Activated CD4-positive, alpha-beta T cell treated with anti-CD3 and anti-CD28 coated beads, Interleukin-2, amount 10 ng/mL, durations not matched to agents 24 days and 14 days (primary cell): ENCODE data around the gene FGF2. TPM values are rescaled to one million over a fixed set of nuclear protein-coding genes. Genes with fewer than 3 reads are reported as not detected.
"Not testable (repeated sequence)": the region's sequence is repeated elsewhere in the genome, so short reads cannot be mapped to it uniquely, and the experiment has no call there.

Experiments used
- DNase-seq: peaks from one replicate; pipeline ENCODE4 v3.0.0; 2022
- H3K27ac Mint-ChIP-seq: one replicate; pipeline ENCODE4 v1.8.0; 2022; ENCODE audit warnings: mild to moderate bottlenecking, mixed read lengths
- H3K27me3 Mint-ChIP-seq: one replicate; pipeline ENCODE4 v1.8.0; 2022; ENCODE audit warnings: mixed read lengths
- H3K36me3 Mint-ChIP-seq: one replicate; pipeline ENCODE4 v1.8.0; 2022; ENCODE audit warnings: low read depth, mild to moderate bottlenecking, mixed read lengths
- H3K4me1 Mint-ChIP-seq: one replicate; pipeline ENCODE4 v1.8.0; 2021; ENCODE audit warnings: mixed read lengths
- H3K4me3 Mint-ChIP-seq: one replicate; pipeline ENCODE4 v1.8.0; 2022; ENCODE audit warnings: mild to moderate bottlenecking, moderate library complexity, mixed read lengths
- H3K9me3 Mint-ChIP-seq: one replicate; pipeline ENCODE4 v1.8.0; 2021; ENCODE audit warnings: mixed read lengths
- intact Hi-C: fragments of 100-400 bp; cut with micrococcal nuclease; formaldehyde crosslinking; loops from one replicate; pipeline ENCODE4 v1.15.1; 2023
- total RNA-seq: library from RNA; stranded (reverse); gene quantifications from 2 replicates; pipeline ENCODE4 v1.2.3, GENCODE V29; 2022

Gene FGF2
- total RNA-seq, 1 donor from 2014 or later: 13.8 TPM

DNA sequence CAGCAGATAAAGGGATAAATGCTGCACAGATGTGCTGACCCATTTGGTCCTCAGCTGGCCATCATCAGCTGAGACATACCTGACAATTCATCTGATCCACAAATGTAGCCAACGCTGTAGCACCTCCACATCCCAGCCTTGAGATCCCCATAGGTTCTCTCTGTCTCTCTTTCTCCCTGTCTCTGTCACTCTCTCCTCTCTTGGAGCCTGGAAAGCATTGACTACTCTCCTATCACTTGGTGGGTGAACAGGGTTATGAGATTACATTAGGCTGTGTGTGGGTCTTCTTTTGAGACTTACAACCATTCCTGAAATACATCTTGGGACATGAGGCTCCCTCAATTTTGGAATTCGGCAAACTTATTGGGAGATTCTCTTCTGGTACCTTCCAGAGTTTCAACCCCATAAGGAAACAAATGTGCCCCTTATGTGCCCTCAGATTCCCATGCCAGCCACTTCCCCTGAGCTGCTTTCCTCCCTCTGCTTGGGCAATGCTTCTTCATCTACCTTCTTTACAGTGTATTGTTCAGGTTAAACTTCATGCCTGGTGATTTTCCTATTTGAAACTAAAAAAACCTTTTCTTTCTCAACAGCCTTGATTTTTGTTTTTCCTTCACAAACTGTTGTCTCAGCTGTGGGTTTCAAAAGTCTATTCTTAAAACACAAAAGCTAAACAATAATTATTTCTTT, 29.1 kb upstream of the FGF2 start:
- Mint-ChIP-seq H3K27ac (peak overlapping the region; percentile 39), H3K9me3 (peaks cover 3% of the 10 kb centered on the region), H3K27me3 (no peaks in the 10 kb centered on the region), H3K4me3 (no peak overlapping the region), H3K4me1 (peaks cover 8% of the 10 kb centered on the region), H3K36me3 (no peaks in the 10 kb centered on the region)
- DNase-seq: no peak
- intact Hi-C loops: no loop called here

DNA sequence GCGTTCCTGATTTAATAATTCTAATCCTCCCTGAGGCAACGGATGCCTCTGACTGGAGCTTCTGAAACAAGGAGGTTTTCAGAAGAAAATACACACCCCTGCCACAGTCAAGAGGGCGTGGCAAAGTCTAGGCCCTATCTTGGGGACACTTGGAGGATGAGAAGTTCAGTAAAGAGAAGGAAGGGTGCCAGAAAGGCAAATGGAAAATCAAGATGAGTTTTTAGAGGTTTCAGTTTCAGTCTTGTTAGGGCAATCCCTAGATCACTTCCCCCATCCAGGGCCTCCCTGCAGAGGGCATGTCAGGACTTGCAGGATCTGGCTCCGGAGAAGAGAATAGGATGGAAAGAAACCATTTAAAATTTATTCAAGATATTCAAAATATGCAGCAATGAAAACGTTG, 28.5 kb upstream of the FGF2 start:
- no peak overlapping the region for H3K4me3 Mint-ChIP-seq
- H3K36me3 Mint-ChIP-seq: no peaks in the 10 kb centered on the region
- no peak for DNase-seq
- H3K27ac Mint-ChIP-seq: peak overlapping the region; percentile 63
- peaks cover 8% of the 10 kb centered on the region for H3K4me1 Mint-ChIP-seq
- peaks cover 3% of the 10 kb centered on the region for H3K9me3 Mint-ChIP-seq
- intact Hi-C loops: no loop called here
- no peaks in the 10 kb centered on the region for H3K27me3 Mint-ChIP-seq

DNA sequence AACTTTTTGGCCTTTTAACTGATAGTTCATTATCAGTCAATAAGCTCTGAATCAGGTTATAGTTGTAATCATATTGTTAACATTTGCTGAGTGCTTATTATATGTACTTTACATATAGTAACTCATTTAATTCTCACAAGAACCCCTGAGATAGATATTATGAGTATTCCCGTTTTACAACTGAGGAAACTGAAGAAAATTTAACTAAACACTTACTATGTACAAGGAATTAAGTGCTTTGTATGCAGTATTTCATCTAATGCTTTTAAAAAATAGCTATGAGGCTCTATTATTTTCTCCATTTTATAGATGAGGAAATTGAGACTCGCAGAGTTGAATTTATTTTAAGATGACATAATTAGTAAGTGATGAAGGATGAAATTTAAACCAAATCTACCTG, 27.7 kb upstream of the FGF2 start:
- intact Hi-C loops: no loop called here
- H3K4me1 Mint-ChIP-seq: peaks cover 8% of the 10 kb centered on the region
- H3K9me3 Mint-ChIP-seq: peaks cover 3% of the 10 kb centered on the region
- H3K27ac Mint-ChIP-seq: no peak overlapping the region
- no peak overlapping the region for H3K4me3 Mint-ChIP-seq
- H3K27me3 Mint-ChIP-seq: no peaks in the 10 kb centered on the region
- no peaks in the 10 kb centered on the region for H3K36me3 Mint-ChIP-seq
- DNase-seq: no peak

DNA sequence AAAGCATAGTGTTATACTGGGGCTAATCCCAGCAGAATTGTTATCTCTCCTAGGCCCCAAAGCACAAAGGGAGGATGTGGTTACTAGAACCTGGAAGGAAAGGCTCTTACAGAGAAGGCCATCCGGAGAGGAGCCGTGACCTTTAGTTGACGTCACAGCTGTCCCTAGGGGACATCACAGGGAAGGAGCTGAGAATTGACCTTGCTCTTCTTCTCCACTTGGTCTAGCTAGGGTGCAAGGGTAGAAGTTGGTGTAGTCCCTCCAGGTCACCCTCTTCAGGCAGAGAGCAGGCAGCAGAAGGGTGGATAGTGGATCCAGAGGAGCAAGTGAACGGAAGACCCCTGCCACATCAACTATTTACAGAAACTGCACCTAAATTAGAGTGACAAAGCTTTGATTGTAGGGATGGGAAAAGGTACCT, 22.8 kb upstream of the FGF2 start:
- DNase-seq: no peak
- H3K27me3 Mint-ChIP-seq: peaks cover 4% of the 10 kb centered on the region
- H3K9me3 Mint-ChIP-seq: peaks cover 3% of the 10 kb centered on the region
- intact Hi-C loops: no loop called here
- no peaks in the 10 kb centered on the region for H3K36me3 Mint-ChIP-seq
- peaks cover 11% of the 10 kb centered on the region for H3K4me1 Mint-ChIP-seq
- H3K4me3 Mint-ChIP-seq: no peak overlapping the region
- H3K27ac Mint-ChIP-seq: no peak overlapping the region

DNA sequence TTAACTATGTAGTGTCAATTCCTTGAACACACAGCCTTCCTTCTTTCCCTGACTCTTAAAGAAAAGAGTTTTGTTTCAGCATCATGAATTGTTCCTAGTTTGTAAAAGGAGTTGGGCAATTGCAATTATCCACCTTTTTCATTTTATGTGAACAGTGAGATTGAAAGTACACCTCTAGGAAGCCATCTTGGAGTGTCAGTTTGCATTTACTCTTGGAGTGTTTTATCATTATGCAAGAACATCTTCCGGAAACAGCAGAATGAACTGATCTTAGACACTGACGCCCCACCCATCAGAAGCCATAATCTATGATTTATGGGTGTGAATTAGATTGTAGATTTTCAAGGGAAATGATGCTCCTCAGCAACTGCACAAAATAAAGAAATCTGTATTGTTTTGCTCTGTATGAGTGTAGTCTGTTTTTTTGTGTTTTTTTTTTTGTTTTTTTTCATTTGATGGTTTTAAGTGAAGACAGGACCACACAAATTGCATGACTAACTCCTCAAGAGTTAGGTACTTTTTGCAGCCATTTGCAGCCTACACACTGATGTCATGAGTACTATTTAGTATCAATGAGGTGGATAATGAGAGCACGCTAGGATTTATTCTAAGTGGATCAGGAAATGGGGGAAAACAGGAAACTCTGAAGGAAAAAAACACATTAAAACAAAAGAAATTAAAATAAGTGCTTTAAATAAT, 19.5 kb upstream of the FGF2 start:
- Mint-ChIP-seq H3K4me1 (peaks cover 10% of the 10 kb centered on the region), H3K27ac (peak overlapping the region; percentile 56), H3K36me3 (no peaks in the 10 kb centered on the region), H3K4me3 (no peak overlapping the region), H3K27me3 (peaks cover 4% of the 10 kb centered on the region), H3K9me3 (no peaks in the 10 kb centered on the region)
- no peak for DNase-seq
- intact Hi-C loops: no loop called here

DNA sequence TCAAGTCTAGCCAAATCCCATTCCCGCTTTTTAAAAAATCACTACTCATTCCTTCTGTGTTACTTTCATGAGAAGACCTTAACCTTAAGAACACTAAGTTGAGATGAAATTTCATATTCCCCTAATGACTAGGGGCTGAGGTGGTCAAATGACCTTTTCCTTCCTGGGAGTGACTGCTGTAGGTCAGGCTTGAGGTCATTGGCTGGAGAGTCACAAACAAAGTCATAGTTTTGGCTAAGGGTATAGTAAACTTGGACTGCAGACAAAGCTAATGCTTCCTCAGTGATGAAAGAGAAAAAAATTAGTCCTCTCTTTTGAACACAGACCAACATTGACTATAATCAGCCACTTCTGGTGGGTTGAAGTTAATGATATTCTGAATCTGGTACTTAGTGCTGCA, 16.0 kb upstream of the FGF2 start:
- DNase-seq: no peak
- Mint-ChIP-seq H3K36me3 (no peaks in the 10 kb centered on the region), H3K9me3 (no peaks in the 10 kb centered on the region), H3K27me3 (peaks cover 5% of the 10 kb centered on the region), H3K4me1 (peaks cover 20% of the 10 kb centered on the region), H3K27ac (no peak overlapping the region), H3K4me3 (no peak overlapping the region)
- intact Hi-C loops: loop anchor here (5.0 kb wide), 1 partner anchor 268 kb away; no protein-coding TSS in a partner anchor

DNA sequence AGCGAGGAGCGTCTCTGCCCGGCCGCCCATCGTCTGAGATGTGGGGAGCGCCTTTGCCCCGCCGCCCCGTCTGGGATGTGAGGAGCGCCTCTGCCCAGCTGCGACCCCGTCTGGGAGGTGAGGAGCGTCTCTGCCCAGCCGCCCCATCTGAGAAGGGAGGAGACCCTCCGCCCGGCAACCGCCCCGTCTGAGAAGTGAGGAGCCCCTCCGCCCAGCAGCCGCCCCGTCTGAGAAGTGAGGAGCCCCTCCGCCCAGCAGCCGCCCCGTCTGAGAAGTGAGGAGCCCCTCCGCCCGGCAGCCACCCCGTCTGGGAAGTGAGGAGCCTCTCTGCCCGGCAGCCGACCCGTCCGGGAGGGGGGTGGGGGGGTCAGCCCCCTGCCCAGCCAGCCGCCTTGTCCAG, 14.8 kb upstream of the FGF2 start:
- not testable (repeated sequence) for H3K4me3 Mint-ChIP-seq

DNA sequence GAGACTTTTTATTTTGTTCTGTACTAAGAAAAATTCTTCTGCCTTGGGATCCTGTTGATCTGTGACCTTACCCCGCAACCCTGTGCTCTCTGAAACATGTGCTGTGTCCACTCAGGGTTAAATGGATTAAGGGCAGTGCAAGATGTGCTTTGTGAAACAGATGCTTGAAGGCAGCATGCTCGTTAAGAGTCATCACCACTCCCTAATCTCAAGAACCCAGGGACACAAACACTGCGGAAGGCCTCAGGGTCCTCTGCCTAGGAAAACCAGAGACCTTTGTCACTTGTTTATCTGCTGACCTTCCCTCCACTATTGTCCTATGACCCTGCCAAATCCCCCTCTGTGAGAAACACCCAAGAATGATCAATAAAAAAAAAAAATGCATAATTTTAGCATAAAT, 13.8 kb upstream of the FGF2 start:
- intact Hi-C loops: loop anchor here (5.0 kb wide), 1 partner anchor 271 kb away; no protein-coding TSS in a partner anchor
- H3K27ac Mint-ChIP-seq, DNase-seq, H3K4me3 Mint-ChIP-seq, H3K27me3 Mint-ChIP-seq, H3K4me1 Mint-ChIP-seq, H3K36me3 Mint-ChIP-seq, H3K9me3 Mint-ChIP-seq: not testable (repeated sequence)

More for the DNA sequence above, 14.8 kb upstream of the FGF2 start:
- not testable (repeated sequence) for H3K9me3 Mint-ChIP-seq, H3K27me3 Mint-ChIP-seq, DNase-seq, H3K36me3 Mint-ChIP-seq, H3K27ac Mint-ChIP-seq
- H3K4me1 Mint-ChIP-seq: peaks cover 16% of the 10 kb centered on the region
- intact Hi-C loops: loop anchor here (5.0 kb wide), 1 partner anchor 269 kb away; no protein-coding TSS in a partner anchor

DNA sequence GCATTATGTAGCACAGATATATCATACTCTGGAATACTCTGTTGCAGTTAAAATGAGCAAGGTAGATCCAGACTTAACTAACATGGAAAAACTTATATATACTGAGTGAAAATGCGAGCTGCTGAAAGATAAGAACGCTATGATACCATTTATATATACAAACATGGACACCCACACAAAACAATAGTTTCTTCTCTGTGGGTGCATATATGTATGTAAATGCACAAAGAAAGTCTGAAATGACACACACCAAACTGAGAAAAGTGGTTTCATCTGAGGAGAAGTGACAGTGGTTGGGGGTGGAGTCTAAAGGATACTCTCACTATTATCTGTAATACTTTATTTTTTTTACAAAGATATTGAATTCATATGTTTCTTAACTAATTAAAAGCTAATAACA, 12.2 kb upstream of the FGF2 start:
- H3K36me3 Mint-ChIP-seq: no peaks in the 10 kb centered on the region
- H3K9me3 Mint-ChIP-seq: no peaks in the 10 kb centered on the region
- peaks cover 10% of the 10 kb centered on the region for H3K4me1 Mint-ChIP-seq
- peaks cover 9% of the 10 kb centered on the region for H3K27me3 Mint-ChIP-seq
- H3K4me3 Mint-ChIP-seq: no peak overlapping the region
- DNase-seq: no peak
- peak overlapping the region; percentile 70 for H3K27ac Mint-ChIP-seq
- intact Hi-C loops: loop anchor here (1.0 to 5.0 kb wide), 5 partner anchors 14 to 272 kb away; no protein-coding TSS in a partner anchor

DNA sequence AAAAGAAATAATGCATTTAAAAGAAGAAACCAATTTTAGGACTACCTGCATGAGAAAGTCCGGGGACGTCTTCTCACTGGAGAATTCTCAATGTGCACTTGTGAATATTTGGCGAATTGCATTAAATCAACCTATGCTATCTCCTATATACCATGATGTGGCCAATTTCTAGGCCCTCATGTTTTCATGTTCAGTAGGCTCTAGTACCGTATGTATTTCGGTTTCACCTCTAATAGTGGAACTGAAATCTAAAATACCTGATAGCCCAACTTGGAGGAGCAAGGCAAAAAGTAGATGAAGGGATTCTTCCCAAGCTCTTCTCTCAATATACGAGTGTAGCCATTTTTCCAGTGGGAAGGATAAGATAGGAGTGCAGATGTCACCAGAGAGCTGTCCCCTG, 11.4 kb upstream of the FGF2 start:
- Mint-ChIP-seq H3K36me3 (no peaks in the 10 kb centered on the region), H3K4me3 (no peak overlapping the region), H3K27ac (no peak overlapping the region), H3K9me3 (no peaks in the 10 kb centered on the region), H3K27me3 (peaks cover 11% of the 10 kb centered on the region), H3K4me1 (peaks cover 10% of the 10 kb centered on the region)
- intact Hi-C loops: loop anchor here (2.0 kb wide), 1 partner anchor 148 kb away; no protein-coding TSS in a partner anchor
- DNase-seq: no peak

DNA sequence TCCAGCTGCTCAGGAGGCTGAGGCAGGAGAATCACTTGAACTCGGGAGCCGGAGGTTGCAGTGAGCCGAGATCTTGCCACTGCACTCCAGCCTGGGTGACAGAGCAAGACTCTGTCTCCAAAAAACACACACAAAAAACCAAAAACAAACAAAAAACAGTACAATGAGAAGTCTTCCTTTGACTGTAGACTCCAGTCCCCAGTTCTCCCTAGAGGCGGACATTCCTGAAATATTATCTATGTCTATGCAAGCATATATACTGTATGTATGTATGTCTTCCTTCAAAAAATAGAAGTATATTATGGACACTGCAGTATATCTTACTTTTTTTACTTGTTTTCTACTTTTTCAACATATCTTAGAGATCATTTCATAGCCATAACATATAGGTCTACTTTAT, 10.2 kb upstream of the FGF2 start:
- intact Hi-C loops: no loop called here
- Mint-ChIP-seq H3K27me3 (peaks cover 13% of the 10 kb centered on the region), H3K36me3 (no peaks in the 10 kb centered on the region), H3K4me1 (peaks cover 10% of the 10 kb centered on the region), H3K4me3 (no peak overlapping the region), H3K27ac (no peak overlapping the region), H3K9me3 (no peaks in the 10 kb centered on the region)
- DNase-seq: no peak

DNA sequence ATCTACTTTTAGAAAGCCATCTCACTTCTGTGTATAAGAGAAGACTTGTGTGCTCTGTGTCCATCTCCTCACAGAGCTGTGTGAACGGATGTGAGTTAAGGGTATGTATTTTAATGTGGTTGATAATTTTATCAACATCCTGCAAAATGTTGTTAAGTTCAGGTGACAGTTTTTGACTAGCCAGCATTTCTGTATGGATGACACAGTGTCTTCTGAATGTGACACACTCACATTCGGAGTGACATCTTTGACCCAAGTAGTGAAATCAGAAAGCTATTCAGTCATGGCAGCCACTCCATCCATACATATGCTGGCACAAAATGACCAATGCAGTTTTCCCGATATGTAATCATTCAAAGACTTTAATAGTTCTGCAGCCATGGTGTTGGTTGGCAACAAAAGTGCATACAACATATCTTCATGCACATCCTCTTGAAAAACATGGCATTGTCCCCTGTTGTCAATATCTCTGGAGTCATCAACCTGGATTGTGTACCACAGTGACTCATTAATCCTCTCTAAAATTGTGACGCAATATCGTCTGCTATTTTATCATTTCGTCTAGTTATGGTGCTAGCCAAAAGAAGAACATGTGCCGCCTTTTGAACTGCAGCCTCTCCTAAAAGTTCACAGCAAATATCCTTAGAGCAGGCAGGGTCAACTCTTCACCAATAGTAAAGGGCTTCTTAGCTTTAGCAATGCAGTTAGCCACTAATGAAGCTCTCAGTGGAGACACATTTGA, 6.8 kb upstream of the FGF2 start:
- Mint-ChIP-seq H3K27me3 (peaks cover 33% of the 10 kb centered on the region), H3K4me3 (no peak overlapping the region), H3K27ac (no peak overlapping the region), H3K9me3 (peaks cover 6% of the 10 kb centered on the region), H3K36me3 (no peaks in the 10 kb centered on the region), H3K4me1 (peaks cover 7% of the 10 kb centered on the region)
- intact Hi-C loops: no loop called here
- no peak for DNase-seq

DNA sequence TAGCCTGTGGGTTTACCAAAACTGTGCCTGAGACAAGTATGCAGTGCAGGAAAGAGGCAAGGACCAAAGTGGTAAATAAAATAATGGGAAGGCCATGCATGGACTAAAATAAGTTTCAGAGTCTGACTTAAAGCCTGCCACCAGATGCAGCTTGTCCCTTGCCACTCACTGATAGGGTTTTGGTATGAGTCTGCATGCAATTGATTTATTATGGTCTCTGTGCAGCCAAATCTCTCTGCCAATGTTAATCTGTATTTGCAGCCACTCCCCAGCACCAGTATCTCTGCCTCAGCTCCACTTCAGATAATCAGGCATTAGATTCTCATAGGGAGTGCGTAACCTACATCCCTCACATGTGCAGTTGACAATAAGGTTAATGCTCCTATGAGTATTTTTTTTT, 5.5 kb upstream of the FGF2 start:
- Mint-ChIP-seq H3K36me3 (no peaks in the 10 kb centered on the region), H3K27ac (no peak overlapping the region), H3K4me3 (no peak overlapping the region), H3K4me1 (peaks cover 8% of the 10 kb centered on the region), H3K27me3 (peaks cover 40% of the 10 kb centered on the region), H3K9me3 (peaks cover 6% of the 10 kb centered on the region)
- no peak for DNase-seq
- intact Hi-C loops: no loop called here

DNA sequence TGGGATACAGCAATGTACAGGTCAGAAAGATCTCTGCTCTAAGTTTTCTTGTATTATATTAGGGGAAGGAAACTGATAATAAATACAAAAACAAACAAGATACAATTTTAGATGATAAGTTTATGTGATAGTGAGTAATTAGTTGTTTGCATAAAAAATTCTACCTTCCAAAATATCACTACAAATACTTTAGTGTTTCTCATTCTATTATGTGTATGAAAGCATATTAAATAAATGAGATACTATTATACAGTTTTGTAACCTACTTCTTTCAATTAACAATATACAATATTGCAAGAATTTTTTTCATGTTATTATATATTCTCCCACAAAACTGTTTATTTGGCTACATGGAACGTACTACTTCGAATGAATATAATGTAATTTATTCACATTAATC, 4.2 kb upstream of the FGF2 start:
- intact Hi-C loops: no loop called here
- peaks cover 38% of the 10 kb centered on the region for H3K27me3 Mint-ChIP-seq

More for the DNA sequence above, 4.2 kb upstream of the FGF2 start:
- no peak overlapping the region for H3K27ac Mint-ChIP-seq
- peaks cover 10% of the 10 kb centered on the region for H3K4me1 Mint-ChIP-seq
- no peaks in the 10 kb centered on the region for H3K36me3 Mint-ChIP-seq
- peaks cover 6% of the 10 kb centered on the region for H3K9me3 Mint-ChIP-seq
- DNase-seq: no peak
- no peak overlapping the region for H3K4me3 Mint-ChIP-seq
